ENCODE measurements around the gene MC2R.

MC2R gene

DNA sequence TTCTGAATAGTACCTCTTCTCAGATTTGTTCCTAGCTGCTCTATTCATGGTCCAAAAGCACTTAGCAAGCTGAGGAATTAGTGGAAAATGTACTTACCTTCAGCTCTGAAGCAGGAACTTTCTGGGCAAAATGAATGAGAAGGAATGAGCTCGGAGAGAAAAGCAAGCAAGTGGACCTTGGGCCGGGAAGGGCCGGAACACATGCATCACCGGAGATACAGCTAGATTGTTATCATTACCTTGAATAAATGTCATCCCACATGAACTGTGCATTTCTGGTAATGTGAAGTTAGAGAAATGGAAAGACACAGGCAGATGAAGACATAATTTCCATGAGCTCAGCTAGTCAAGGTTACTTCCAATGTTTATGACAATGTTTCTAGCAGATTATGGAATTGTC lies at the start of gene MC2R:
TSS of gene MC2R (minus strand) at position 146 of the 400 bp plus-strand sequence. CDS start 30,018 bp downstream, outside the sequence.
- no peak for DNase-seq (ENCODE audit: low read depth)

DNA sequence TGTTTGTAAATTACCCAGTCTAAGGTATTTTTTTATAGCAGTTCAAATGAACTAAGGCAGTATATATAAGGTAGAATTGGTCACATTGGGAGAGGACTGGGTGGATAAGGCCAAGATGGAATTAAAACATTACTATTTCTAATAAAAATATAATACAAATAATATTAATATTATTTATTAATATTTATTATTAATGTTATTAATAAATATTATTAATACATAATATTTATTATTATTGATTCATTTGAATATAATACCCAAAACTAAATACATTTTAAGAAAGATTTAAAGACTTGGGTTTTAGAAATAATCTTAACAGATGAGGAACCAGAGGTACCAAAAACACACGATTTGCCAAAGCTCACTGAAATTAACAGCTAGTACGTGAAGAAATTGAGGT lies 30.5 kb upstream of the MC2R start:
- no peak for DNase-seq (ENCODE audit: low read depth)

DNA sequence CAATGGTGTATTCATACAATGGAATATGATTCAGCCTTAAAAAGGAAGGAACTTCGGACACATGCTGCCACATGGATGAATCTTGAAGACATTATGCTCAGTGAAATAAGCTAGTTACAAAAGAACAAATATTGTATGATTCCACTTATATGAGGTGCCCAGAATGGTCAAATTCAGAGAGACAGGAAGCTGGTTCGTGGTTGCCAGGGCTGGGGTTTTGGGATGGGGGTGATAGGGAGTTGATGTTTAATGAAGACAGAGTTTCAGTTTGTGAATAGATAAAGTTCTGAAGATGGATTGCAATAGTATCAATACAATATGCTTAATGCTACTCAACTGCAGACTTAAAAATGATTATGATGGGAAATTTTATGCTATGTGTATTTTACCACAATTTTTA lies 28.0 kb upstream of the MC2R start:
- DNase-seq (ENCODE audit: low read depth): no peak

DNA sequence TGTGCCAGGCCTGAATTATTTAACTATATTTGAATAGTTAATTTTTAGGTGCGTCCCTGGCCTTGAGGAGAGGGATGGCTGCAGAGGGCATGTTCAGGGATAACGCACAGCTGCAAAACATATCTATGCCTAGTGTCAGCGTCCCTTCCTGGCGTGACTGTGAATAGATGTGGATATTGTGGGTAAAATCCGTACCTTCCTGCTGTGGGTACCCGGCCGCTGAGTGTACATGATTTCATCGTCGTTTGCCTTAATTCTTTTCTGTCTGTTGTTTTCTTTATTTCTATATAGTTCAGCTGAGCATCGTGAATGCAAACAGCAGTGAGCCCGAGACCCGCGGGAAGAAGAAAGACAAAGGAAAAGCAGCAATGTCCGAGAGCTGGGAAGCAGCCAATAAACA lies 25.0 kb upstream of the MC2R start:
- DNase-seq (ENCODE audit: low read depth): no peak

DNA sequence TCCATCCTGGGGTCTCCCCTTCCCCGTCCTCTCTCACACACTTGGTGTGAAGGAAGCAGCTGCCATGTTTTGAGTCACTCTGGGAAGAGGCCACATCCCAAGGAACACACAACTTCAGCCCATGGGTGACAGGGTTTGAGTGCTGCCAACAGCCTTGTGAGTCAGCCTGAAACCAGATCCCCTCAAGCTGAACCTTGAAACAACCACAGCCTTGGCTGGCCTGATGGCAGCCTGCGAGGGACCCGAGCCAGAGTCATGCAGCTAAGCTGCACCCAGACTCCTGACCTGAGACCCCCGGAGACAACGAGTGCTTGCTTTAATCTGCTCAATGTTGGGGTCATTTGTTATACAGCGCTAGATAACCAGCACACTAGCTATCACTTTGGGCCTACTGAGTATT lies 19.3 kb upstream of the MC2R start:
- DNase-seq (ENCODE audit: low read depth): no peak

DNA sequence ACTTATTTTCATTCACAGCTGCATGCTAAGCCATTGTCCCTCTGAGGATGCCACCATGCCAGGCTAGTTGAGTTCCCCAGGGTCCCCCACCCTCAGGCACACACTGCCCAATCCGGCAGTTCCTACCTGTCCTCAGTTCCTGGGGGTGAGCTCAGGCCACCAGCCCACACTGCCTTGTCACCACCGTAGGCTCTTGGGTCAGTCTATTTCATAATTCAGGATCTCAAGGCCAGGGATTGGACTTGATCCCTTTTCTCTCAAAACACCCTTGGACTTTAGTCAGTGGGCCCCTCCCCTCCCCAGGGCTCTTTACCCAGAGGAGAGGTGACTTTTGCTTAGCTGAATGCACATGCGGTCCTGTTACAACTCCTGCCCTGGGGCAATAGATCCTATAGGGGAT lies 18.7 kb upstream of the MC2R start:
- DNase-seq (ENCODE audit: low read depth): no peak

DNA sequence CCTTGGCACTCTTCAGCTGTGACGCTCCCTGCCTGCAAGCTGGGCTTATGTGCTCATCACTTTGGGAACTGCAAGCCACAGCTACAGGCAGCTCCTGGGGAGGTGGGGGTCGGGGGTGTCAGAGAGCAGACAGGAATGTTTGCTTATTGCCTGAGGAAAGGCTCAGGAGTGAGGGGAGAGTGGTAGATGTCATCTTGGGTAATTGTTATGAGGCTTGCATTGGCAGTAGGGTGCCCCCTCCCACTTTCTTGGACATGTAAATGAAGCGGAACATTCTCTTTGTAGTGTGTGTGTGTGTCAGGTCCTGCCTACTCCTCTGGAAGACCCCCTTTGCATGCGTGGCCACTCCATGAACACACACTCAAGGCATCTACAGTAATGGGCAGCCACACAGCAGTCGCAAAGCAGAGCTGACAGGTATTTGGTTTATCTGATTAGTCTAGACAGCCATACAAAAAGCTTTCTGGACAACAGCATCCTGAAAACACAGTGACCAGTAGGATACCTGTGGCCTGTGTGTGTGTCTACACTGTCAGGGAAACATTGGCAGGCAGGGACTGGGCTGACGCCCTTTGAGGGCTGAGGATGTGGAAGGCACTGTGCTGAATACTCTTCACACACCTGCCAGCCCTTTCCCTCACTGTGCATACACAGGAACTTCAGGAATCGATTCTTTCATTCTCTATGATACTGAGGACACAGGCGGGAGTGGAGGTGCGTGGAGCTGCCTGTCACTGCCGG lies 17.1 kb upstream of the MC2R start:
- DNase-seq (ENCODE audit: low read depth): no peak

DNA sequence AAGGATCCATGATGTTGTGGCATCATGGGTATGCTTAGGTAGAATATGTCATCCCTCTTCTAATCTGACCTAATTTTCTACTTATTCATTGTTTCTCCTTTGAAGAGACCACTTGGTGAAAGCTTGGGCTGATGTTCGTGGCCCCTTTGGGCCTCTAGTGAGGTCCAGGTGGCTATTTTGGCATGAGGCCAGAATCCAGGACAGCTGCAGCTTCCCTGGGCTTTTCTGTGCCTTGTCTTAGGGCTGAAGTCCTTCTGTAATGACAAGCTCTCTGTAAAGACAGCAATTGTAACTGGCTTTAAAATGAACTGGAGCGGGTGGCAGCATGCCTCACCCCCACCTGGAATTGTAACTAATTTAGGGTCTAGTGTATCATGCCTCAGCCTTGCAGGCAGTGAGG lies 15.6 kb upstream of the MC2R start:
- DNase-seq (ENCODE audit: low read depth): no peak

DNA sequence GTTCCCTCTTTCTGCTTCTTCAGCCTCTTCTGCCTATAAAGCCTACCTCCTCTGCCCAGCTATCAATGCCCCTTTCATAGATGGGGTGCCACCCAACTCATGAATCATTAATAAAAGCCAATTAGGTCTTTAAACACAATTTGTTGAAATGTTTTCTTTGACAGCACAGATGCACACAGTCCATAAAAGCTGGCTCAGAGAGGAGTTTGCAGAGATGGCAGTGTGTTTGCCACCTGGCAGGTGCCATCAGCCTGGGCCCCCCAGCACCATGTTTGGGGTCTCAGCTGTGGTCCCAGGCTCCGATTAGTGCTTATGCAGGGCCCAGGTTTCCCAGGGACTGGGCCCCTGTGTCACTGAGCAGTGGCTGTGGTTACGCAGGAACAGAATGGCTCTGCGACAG lies 7.9 kb upstream of the MC2R start:
- DNase-seq (ENCODE audit: low read depth): no peak

DNA sequence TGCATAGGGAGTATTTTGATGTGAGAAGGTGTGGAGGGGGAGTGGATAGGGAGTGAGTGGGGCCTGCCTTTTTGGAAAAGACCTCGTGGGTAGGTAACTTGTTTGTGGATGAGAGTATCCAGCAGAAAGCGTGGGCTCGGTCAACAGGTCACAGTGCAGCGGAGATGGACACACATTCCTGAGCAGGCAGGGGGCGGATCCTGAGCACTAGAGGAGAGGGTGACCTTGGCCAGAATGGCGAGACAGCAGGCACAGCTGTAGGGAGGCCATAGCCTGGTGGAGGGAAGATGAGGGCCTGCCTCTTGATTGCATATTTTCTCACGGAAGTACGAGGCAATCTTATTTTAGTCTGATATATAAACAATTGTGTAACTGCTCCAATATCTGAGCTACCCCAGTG lies 3.6 kb upstream of the MC2R start:
- no peak for DNase-seq (ENCODE audit: low read depth)

DNA sequence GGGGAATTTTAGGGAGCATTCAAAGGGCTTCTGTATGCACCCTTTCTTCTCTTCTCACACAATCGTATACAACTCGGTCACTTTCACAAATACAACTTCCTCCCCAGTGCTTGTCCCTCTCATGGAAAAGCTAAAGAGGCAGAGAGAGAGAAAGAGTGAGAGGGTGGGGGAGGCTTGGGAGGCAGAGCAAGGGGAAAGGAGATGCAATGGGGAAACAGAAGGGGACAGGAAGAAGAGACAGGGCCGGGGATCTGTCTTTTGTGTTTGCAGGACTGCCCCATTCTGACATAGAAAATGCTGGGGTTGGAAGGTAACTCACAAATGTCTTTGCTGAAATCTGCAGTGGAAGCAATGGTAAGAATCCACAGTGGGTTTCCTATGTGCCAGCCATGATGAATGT lies 2.1 kb upstream of the MC2R start:
- DNase-seq (ENCODE audit: low read depth): no peak

DNA sequence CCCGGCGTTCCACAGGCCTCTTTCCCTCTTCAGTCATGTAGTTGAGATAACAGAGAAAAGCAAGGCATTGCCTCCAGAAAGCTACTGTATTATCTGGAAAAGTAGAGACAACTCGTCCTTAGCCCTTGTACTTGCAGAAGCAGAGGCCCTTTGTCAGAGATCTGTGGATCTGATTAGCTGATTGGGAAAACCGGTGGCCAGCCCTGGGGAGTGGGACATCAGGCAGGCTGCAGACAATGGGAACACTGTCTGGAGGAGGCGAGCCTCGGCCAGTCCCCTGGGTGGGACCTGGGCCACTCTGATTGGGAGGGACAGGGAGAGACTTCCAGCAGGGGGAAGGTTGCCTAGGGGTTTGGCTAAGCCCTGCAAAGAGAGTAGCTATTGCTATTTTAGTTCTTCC lies 1.2 kb upstream of the MC2R start:
- no peak for DNase-seq (ENCODE audit: low read depth)

DNA sequence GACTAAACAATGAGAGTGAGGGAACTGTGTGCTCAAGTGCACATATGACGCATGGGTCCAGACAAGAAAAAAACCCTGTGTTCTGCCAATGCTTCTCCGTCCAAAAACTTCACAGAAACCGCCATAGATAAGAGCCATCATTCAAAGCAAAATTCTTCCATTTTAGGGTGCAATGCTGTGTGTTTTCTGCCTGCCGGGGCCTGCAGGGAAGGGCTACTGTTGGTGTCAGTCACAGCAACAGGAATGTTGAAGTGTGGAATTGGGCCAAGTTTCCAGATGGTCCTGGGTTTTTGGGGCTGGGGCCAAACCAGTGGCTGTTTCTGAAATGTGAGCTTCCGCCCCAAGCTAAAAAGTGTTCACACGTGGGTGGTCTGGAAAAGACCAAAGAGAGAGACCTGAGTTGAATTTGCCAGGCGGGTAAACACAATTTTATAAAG lies 677 bp upstream of the MC2R start:
- no peak for DNase-seq (ENCODE audit: low read depth)

DNA sequence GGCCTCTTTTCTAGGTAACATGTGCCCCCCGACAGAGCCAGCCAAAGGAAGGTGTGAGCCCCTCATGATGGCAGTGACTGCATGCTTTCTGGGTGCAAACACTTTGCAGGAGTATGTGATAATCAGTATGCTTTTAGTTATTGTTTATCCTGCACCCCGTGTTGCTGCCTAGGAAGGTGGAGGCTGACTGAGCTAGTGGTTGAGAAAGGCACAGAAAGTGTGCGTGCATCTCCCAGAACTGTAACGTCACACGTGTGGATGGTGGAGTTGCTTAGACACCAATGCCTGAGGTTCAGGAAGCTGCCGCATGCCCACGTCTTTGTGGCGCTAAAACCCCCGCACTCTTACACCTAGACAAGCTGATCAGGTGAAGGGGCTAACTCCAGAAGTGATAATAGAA lies 580 bp downstream of the MC2R start:
- no peak for DNase-seq (ENCODE audit: low read depth)

DNA sequence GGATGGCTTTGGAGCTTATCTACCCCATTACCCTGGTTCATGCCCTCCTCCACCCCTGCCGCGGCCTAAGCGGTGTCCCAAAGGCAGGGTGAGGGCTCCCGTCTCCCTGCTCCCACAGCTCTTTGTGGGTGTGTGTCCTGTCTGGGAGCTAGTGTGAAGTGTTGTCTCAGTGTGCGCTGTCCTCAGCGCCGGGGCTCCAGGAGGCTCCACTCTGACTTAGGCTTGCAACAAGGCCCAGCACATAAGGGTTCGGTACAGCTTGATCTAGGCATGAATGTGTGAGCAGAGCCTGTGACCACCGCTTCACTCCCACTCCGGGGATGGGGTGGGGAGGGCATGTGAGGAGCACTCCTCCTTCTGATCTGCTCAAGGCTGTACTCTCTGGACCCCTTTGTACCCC lies 1.2 kb downstream of the MC2R start:
- DNase-seq (ENCODE audit: low read depth): no peak

DNA sequence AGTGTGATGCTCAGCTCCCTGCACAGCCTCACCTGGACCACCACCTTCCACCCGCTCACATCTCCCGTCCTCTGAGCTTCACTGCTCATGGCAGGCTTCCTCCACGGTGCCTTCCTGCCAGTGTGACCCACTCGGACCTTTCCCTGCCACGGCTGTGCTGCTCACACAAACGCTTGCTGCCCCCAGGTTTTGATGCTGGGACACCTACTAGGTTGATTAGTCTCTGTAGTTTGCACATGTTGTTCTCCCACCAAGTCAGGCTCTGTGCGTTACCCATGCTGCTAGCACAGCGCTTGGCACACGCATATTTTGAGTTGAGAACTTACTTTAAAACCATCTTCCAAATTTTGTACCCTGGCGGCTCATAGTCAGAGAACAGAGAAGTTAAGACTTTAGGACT lies 2.1 kb downstream of the MC2R start:
- no peak for DNase-seq (ENCODE audit: low read depth)

DNA sequence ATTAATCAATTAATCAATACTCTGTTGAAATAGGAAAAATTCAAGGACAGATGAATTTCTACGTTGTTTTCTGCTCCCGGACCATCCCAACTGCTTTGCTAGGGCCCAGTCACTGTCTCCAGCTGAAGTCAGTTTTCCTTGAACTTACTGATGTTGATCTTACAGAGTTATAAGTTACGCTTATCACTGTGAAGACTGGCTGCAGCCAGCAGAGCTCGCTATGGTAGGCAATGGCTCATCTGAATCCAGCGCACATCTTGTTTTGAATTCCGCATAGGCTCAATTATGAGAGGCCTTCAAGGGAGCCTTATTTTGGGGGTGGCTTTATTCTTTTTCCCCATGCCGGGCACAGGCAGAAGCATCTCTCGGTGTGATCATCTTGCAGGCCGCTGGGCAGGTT lies 2.7 kb downstream of the MC2R start:
- DNase-seq (ENCODE audit: low read depth): no peak

DNA sequence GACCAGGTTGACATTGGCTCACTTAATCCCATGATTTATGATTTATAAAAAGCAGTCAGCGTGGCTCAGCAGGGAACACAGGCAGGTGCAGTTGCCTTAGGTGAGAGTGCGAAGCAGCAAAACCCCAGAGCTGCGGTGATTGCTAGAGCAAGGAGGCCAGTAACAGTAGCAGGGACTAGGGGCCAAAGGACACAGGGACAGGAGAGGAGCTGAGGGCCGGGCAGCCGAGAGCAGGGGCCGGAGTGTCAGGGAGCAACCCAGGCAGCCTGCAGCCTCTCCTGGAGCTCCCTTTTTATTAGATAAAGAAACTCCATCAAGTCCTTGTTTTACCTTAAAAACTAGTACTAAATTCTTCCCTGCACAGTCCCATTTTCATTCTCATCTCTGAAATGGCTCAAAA lies 4.3 kb downstream of the MC2R start:
- DNase-seq (ENCODE audit: low read depth): no peak

DNA sequence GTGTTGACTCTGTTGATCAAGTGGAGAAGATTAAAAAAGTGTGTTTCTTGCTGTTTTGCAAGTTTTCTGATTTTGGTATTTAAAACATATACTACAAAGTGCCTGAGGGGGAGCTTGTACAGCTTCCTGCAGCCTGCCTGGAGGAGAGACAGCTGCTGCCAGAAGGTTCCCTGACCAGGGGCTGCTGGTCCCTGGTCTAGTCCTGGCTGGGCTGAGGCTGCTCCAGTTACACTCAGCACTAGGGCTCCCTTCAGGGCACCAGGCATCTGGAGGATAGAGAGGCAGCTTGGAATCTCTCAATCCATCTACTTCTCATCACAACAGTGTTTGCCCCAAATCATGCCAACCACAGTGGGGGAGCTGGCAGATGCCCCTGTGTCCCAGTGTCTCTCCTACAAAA lies 4.8 kb downstream of the MC2R start:
- DNase-seq (ENCODE audit: low read depth): no peak

DNA sequence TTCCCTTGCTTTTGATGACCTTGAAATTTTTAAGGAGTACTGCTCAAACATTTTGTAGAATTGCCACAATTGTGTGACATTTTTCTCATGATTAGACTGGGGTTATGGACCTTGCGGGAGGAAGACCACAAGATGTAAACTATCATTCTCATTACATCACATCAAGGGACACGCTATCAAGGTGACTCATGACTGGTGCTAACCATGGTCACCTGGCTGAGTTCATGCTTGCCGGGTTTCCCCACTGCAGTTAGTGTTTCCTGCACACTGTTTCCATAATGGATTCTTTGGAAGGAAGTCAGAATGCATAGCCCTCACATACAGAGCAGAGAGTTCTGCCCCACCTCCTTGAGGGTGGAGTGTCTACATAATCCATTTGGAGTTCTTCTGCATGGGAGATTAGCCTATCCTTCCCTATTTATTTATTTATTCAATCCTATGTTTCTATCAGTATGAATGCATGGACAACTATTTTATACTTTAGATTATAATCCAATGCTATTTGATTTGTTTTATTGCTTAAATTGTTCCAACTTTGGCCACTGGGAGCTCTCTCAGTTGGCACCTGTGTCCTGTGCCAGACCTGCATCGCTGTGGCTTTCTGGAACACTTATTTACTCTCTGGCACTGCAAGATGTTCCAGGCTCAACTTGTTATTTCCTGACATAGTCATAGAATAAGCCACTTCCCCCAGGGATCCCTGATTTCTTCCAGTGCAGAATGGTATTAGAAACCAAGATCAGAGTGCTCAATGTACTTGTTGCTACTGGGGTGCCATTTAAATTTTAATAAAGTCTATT lies 6.0 kb downstream of the MC2R start:
- no peak for DNase-seq (ENCODE audit: low read depth)

DNA sequence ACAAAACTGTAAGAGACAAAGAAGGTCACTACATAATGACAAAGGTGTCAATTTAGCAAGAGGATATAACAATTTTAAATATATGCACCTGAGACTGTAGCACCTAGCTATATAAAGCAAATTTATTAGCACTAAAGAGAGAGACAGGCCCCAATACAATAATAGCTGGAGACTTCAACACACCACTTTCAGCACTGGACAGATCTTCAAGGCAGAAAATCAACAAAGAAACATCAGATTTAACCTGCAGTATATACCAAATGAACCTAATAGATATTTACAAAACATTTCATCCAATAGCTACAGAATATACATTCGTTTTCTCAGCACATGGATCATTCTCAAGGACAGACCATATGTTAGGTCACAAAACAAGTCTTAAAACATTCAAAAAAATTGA lies 14.7 kb downstream of the MC2R start:
- DNase-seq (ENCODE audit: low read depth): no peak

DNA sequence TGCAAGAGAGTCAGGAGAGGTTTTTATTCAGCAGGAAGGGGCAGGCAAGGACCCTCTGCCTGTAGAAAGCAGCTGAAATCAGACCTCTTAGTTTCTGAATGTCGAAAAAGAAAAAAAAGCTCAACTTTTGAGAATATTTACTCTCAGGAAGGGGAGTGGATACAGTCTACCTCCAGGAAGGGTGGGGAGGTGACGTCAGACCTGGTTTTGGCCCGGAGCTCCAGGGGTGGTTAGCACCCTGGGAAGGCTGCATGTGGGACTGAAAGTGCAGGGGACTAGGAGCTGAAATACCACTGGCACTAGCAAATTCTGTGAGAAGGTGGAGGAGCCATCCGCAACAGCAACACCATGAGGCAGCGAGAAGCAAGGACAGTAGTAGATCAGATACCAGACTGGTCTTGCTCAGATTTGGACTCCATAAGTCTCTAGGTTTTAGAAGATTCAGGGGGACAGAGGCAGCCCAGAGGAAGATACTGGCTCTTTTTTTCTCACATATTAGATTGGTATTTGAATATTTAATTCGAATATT lies 19.8 kb downstream of the MC2R start:
- no peak for DNase-seq (ENCODE audit: low read depth)

DNA sequence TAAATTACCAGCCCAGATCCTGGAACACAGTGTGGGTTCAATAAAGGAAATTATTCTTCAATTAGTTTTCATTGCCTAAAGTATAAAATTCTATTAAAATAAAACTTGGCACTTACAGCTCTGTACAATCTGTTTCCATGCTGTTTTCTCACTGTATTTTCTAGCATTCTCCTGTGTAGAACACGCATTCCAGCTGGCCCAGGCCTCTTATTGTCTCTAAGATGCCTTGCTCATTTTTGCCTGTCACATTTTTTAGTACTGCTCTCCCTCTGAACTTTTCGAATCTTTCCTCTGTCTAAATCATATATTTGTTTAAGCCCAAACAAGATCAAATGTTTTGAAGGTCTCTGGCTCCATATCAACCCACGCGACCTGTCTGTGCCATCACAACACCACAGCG lies 20.8 kb downstream of the MC2R start:
- no peak for DNase-seq (ENCODE audit: low read depth)

DNA sequence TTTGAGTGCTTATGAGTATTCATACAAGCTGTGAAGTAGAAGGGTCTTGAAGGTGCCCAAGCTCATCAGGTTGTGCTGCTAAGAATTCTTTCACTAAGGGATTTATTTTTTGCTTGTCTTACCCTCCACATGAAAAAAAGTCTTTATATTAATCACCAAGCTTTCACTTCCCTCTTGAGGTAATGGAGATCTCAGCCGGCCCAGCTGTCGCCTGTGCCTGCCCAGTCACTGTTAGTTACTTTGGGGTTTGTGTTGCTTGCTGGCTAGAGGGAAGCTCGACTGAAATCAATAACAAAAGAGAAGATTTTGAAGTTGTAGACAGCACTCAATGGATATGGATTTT lies 21.9 kb downstream of the MC2R start:
- no peak for DNase-seq (ENCODE audit: low read depth)

Data from stromal cell of bone marrow (primary cell).